HG02870 (cell line): ENCODE data around the gene CCDC146.

Source experiments
- ATAC-seq: cut with Tn5 transposase; IDR thresholded peaks from one replicate; pipeline ENCODE4 v1.9.1; 2021; ENCODE audit warnings: mild to moderate bottlenecking, moderate library complexity; ENCODE audit not compliant: unreplicated experiment

Gene CCDC146

GRCh38 chr7:77282897-77283296 is 160.5 kb downstream of the CCDC146 start:
- no peak for ATAC-seq

GRCh38 chr7:77284005-77284404 is 161.6 kb downstream of the CCDC146 start:
- no peak for ATAC-seq

DNA sequence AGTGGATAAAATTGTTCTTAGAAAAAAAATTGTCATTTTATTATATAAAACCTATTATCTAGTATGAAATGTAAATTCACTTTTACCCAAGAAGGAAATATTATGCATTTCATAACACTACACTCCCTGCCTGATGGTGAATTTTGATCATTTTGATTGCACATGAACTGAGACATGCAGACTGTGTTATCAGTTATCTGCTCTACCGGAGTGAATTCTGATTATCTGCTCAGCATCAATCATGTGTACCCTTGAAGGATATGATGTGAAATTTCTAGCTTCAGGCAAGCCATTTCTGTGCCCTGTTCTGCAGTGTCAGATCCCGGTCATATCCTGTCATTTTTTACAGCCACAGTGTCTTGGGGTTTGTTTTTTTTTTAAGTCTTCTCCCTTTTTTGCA is 162.2 kb downstream of the CCDC146 start:
- no peak for ATAC-seq

DNA sequence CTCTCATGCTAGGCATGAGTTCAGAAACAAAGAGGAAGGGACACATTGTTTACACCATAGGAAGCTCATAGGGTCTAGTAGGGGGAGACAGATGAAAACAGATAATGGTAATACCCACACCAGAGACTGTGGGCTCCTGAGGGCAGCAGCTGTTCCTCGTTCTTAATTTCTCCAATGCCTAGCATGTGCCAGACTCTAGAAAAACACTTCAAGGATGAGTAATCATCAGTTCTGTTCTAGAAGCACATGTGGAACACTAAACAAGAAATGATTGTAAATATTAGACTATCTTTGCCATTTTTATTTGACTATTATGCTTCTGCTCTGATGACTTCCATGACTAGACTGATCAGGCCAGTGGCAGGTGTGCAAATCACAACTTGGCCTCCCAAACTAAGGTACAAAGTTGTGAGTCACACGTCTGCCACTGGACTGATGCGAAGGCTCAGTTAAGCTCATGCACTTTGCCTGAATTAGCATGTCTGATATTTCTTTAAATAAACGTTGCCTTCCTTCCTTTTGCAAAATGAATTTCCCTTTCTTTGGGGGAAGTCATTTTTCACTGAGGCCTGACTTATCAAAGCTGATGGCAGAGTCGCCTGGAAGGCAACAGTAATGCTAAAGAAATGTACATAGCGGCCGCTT is 166.4 kb downstream of the CCDC146 start:
- no peak for ATAC-seq

- no peak for ATAC-seq
These were observed 167.0 kb downstream of the CCDC146 start for GRCh38 chr7:77289387-77289786.

DNA sequence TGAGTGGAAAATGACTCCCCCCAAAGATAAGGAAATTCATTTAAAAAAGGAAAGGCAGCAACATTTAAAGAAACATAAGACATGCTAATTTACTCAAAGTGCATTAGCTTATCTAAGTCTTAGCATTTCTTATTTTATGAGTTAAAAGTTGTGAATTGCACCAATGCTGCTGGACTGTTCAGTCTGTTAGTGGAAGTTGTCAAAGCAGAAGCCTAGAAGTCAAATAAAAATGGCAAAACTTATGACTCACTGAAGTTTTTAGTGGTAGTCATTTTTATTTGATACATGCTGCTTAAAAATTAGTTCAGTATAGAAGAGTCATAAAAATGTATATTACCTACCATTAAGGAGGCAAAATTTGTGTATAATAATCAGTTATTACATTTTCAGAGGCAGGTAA is 168.0 kb downstream of the CCDC146 start:
- no peak for ATAC-seq

DNA sequence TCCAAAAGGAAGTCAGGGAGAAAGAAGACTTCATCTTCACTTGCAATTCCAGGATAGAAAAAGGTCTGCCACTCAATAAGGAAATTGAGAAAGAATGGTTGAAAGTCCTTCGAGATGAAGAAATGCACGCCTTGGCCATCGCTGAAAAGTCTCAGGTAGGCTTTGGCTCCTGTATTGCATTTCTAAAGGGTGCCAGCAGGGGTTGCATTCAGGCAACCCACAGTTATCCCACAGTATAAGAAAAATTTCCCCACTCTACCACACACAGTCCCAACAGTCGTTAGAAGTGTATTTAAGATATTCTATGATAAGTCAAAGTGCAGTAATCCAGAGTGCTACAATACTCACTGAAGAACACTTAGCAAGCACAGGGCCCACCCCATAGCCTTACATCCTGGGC is 170.6 kb downstream of the CCDC146 start:
- no peak for ATAC-seq

- ATAC-seq, result no peak
These were observed 173.1 kb downstream of the CCDC146 start for GRCh38 chr7:77295549-77295948.

GRCh38 chr7:77306231-77307067 is 184.0 kb downstream of the CCDC146 start:
- no peak for ATAC-seq

GRCh38 chr7:77308792-77309191 is 186.4 kb downstream of the CCDC146 start:
- ATAC-seq, result no peak

DNA sequence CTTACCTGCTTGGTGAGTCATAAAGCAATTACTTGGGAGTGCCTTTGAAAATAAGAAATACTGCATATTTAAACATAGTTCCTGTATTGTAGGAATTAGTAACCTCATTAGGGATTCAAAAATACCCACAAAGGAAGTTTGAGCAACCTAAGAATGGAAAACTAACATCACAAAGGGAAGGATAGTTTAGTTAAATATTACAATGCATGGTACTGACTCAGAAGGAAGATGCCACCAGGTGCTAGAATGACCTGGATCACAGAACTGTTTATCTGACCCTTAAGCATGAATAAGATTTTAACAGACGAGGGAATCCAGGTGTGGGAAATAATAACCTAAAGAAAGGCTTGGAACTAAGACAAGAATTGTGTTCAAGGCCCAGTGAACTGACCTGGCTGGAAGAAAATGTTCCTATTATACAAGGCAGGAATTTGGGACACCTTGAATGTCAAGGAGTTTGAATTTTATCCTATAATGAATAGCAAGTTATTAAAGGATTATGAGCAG is 187.4 kb downstream of the CCDC146 start:
- no peak for ATAC-seq

DNA sequence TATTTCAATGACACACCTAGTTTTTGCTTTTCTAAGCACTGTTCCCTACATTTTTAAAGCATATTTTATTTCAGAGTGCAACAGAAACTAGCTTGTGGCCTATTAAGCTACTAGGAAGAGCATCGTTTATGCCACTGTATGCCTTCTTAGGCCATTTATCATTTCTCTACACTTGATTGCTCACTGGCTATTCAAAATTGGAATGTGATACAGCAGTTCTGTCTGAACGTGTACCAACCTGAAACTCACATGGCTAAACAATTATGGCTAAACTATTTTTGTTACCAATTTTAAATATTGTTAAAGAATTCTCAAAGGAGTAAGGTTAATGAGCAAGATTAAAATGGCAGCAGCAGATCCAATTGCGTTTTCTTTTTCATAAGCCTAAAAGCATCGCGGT is 188.6 kb downstream of the CCDC146 start:
- no peak for ATAC-seq

- ATAC-seq, result no peak
These were observed 190.7 kb downstream of the CCDC146 start for GRCh38 chr7:77313085-77313484.

DNA sequence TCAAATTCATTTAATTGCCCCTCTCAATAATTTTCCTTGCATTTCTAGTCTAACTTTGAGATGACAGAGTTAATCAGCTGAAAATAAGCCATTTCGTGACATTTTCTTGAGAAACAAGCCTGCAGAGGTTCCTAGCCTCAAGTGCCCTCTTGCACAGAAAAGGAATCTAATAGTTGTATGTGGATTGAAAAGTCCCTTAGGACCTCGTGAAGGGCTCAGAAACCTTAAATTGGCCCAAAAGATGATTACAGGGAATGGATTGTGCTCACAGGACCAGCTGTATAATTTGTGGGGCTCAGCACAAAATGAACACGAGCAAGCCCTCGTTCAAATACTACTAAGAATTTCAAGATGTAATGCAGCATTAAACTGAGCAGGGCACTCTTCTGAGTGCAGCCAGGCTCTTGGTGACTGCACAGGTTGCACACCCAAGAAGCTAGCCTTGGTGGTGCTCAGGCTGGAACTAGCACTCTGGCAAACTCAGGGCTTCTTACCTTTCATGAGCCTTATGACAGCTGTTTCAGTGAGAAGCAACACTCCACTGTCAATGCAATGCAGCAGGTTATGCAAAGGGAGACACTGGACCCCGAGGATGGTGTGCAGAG is 191.6 kb downstream of the CCDC146 start:
- no peak for ATAC-seq

DNA sequence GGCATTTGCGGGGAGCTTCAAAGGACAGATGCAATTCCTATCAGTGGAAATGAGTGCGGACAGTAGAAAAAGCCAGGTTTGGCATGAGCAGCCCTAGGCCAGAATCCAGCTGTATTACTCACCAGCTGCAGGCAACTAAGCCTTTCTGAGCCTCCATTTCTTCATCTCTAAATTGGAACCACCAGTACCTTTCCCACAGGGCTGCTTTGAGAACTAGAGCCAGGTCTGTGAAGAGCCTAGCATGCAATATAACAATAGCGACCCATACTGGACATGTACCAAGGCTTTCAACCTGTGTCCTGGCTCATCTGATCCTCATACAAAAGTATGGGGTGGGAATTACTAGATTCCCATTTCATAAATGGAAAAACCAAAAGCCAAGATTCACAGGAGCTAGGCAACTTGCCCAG is 192.8 kb downstream of the CCDC146 start:
- no peak for ATAC-seq

- no peak for ATAC-seq
These were observed 194.0 kb downstream of the CCDC146 start for GRCh38 chr7:77316219-77316978.

GRCh38 chr7:77318019-77318418 is 195.6 kb downstream of the CCDC146 start:
- ATAC-seq, result no peak

- ATAC-seq, result no peak
These were observed 197.7 kb downstream of the CCDC146 start for GRCh38 chr7:77320137-77320536.

DNA sequence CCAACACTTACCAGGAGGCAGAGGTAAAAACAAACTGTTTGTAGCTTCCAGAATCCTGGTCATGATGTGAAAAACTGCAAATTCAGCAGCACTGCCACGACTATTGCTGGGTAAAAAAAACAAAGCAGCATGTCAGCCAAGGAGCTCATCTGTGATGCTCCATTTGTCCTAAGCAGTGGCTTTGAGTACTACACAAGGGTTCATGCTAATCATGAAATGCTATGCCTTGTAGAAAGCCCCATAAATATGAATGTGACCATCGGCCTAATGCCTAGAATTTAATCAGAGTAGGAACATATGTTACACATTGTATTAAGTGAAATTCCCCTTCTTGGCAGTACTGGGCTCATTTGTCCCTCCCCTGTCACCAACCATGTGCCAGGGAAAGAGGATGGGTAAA is 198.3 kb downstream of the CCDC146 start:
- ATAC-seq, result no peak

DNA sequence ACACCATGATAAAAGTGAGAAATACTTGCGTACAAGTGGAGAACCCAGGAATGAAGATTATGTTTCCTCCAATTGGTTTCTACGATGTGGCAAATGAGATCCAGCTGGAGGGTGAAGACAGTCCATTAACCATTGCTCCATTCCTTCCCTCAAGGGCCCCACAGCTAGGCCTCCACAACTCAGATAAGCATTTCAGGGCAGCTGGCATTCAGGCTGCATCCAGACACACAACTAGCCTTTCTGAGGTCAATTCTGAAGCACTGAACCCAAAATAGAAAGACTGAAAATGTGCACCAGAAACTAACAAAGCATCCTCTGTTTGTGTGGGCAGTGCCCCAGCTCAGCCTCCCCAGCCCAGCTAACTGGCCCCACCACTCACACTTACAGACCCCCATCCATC is 198.9 kb downstream of the CCDC146 start:
- ATAC-seq, result no peak

DNA sequence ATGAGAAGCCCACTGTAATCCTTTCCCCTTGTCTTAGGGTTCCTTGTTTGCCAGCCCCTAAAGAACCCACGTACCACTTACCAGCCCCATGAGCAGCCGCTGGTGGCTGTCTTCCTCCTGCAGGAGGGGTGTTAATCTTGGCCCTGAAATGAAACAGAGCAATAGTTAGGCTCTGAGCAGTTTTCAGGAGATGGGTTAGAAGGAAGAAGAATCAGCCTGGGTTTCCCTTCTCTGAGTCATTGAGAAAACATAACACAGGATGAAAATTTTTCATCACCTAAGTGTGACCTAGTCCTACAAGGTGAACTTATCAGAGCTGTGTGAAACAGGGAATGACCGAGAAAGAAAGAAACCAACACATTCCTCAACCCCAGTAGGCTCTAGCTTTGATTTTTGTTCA is 203.7 kb downstream of the CCDC146 start:
- no peak for ATAC-seq
